ENCODE measurements around the gene NOS1. TPM values are rescaled to one million over a fixed set of nuclear protein-coding genes. Genes with fewer than 3 reads are reported as not detected.
"Not testable (repeated sequence)": the region's sequence is repeated elsewhere in the genome, so short reads cannot be mapped to it uniquely, and the experiment has no call there.

Gene NOS1
- total RNA-seq, 1 experiment from 2014 or later, result not detected

DNA sequence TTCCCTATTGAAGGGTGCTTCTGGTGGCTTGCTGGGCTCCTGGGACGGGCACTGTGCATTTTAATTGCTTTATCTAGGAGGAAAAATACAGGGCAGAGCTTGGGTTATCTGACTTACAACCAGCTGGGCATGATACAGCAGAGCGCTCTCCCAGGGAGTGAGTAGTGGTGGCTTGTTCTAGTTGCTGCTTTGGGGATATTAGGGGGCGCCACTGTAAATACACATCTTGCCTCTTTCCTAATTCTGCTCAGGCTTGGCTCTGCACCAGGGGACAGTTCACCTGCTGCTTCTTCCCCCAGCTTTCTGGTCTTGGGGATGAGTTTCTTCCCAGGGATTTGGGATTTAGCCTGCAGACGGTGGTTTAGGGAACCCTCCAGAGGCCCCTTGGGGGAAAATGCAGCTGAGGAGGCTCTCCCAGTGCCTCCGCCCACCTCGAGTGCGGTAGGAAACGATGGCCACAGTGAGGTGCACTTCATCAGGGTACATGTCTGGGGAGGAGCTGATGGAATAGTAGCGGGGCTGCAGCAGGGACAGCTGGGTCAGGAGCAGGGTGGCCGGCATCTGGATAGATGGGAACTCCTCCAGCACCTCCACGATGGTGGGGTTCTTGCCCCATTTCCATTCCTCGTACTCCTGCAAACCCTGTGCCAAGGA is 134.3 kb downstream of the NOS1 start:
- in situ Hi-C loops (cut with HindIII; ENCODE audit: low sequenced_read_pairs), result no loop called here
- DNase-seq (ENCODE audit: low spot score), result no peak

- in situ Hi-C loops (cut with HindIII; ENCODE audit: low sequenced_read_pairs), result no loop called here
- DNase-seq (ENCODE audit: low spot score), result no peak
These were observed 134.9 kb downstream of the NOS1 start for GRCh38 chr12:117226505-117226904.

- DNase-seq (ENCODE audit: low spot score), result no peak
- in situ Hi-C loops (cut with HindIII; ENCODE audit: low sequenced_read_pairs), result no loop called here
These were observed 136.2 kb downstream of the NOS1 start for GRCh38 chr12:117225179-117225578.

GRCh38 chr12:117220947-117221346 is 140.5 kb downstream of the NOS1 start:
- in situ Hi-C loops (cut with HindIII; ENCODE audit: low sequenced_read_pairs); DNase-seq (ENCODE audit: low spot score): not testable (repeated sequence)

- DNase-seq (ENCODE audit: low spot score), result no peak
- in situ Hi-C loops (cut with HindIII; ENCODE audit: low sequenced_read_pairs), result no loop called here
These were observed 143.3 kb downstream of the NOS1 start for GRCh38 chr12:117218149-117218548.

- DNase-seq (ENCODE audit: low spot score), result no peak
- in situ Hi-C loops (cut with HindIII; ENCODE audit: low sequenced_read_pairs), result no loop called here
These were observed 144.7 kb downstream of the NOS1 start for GRCh38 chr12:117216686-117217085.

DNA sequence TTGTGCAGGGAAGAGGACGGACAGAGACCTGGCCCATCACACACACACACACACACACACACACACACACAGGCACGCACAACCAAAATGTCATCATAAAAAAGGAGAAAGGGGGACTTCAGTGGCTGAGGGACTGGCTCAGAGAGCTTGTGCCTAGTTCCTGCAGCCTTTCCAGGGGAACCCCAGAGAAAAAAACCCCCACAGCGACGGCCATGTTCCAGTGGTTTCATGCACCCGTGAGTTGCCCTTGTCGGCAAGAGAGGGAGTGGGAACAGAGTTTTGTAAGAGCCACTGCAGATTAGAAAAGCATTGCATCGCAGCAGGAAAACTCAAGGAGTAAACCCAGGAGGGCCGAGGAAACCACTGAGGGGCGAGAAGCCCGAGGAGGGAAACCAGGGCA is 146.6 kb downstream of the NOS1 start:
- in situ Hi-C loops (cut with HindIII; ENCODE audit: low sequenced_read_pairs), result no loop called here
- no peak for DNase-seq (ENCODE audit: low spot score)

DNA sequence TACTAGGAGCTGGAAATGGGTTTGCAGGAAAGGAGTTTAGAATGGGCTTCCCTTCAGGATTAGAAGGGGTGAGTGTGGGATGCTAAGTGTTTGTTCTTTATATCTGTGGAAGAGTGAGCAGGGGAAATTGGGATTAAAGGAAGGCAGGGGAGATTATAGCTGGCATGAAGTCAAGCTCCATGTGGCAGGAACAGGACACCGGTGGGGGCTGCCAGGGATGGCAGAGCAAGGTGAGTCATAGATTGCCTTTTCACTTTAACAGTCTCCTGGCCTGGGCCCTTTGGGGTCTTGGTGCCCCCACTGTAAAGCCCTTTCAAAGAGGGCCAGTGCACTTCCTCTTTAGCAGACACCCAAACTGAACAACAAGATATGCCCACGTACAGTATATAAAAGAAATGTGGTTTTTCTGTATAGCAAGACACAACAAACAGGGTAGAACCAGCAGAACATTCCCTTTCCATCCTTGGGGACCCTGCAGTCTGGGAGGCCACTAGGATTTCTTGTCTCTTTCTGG is 148.1 kb downstream of the NOS1 start:
- DNase-seq (ENCODE audit: low spot score), result peak; percentile 29
- in situ Hi-C loops (cut with HindIII; ENCODE audit: low sequenced_read_pairs), result no loop called here

- peak; percentile 94 for DNase-seq (ENCODE audit: low spot score)
- in situ Hi-C loops (cut with HindIII; ENCODE audit: low sequenced_read_pairs), result no loop called here
These were observed 148.7 kb downstream of the NOS1 start for GRCh38 chr12:117212563-117213190.

DNA sequence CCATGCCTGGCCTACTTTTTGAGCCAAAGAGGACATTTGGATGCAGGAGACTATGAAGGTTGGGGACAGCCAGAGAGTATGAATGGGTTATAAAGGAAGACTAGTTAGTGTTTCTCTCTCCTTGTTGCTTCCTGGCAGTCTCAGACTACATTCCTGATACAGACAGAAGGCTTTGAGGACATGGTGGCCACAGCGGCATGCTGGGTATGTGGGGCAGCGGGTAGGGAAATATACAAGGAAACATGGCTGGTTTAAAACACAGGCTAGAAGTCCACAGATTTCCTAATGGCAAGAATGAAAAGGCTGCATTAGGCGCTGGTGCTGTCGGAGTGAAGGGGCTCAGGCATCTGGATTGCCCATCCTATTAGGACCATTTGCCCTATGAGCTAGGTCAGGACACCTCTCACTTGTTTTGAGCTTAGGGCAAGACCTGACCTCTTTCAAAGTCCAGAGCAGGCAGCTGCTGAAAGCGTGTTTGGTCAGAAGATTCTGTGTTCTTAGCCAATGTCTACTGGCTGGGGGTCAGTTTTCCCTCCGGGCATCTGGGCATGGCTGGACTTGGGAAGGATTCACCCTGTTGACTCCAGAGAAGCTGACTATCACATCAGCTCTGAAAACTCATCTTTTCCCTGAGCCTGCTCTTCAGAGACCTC is 151.0 kb downstream of the NOS1 start:
- no peak for DNase-seq (ENCODE audit: low spot score)
- in situ Hi-C loops (cut with HindIII; ENCODE audit: low sequenced_read_pairs), result no loop called here

DNA sequence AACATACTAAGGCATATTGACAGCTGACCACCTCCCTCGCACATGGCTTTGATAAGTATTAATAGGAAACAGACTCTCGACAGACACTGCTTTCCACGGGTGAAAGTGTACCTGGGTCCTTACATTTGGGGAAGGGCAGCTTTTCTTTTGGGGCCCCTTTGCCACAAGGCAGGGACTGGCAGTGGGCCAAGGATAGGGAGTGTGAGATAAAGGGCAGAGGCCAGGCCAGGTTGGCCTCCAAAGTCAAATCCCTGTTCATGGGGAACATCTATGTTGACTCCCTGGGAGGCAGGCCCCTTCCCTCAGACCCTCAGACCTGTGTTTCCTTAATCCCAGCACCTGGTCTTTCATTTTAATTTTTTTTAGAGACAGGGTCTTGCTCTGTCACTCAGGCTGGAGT is 151.8 kb downstream of the NOS1 start:
- in situ Hi-C loops (cut with HindIII; ENCODE audit: low sequenced_read_pairs), result no loop called here
- no peak for DNase-seq (ENCODE audit: low spot score)

GRCh38 chr12:117208811-117209455 is 152.5 kb downstream of the NOS1 start:
- no peak for DNase-seq (ENCODE audit: low spot score)
- in situ Hi-C loops (cut with HindIII; ENCODE audit: low sequenced_read_pairs), result no loop called here

DNA sequence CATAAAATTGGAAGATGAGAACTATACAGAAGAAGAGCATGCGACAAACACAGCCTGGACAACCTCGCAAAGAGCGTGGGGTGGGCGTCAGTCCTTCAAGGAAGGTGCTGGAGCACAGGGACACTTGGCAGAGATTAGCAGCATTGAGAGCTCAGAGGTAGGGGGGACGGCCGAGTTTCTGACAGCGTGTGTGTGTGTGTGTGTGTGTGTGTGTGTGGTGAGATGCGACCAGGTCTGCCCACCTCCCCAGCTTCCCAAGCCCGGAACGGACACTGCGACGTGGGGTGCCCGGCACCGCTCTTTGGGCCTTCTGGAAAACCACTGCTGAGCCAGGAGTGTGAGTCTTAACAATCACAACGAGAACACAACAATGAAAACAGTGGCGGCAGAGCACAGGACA is 153.2 kb downstream of the NOS1 start:
- in situ Hi-C loops (cut with HindIII; ENCODE audit: low sequenced_read_pairs), result no loop called here
- no peak for DNase-seq (ENCODE audit: low spot score)

DNA sequence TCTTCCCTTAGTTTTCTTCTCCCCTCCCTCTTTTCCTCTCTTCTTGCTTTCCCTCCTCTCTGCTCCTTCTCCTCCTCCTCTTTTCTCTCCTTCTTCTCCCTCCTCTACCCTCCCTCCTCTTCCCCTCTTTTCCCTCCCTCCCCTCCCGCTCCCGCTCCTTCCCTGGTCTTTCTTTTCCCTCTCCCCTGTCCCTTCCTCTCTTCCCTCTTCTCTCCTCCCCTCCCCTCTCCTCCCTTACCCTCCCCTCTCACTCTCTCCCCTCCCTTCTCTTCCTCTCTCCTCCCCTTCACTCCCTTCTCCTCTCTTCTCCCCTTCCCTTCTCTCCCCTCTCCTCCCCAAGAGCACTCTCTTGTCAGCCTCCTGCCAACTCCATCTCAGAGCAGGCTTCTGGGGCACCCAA is 153.8 kb downstream of the NOS1 start:
- DNase-seq (ENCODE audit: low spot score), result no peak
- in situ Hi-C loops (cut with HindIII; ENCODE audit: low sequenced_read_pairs), result no loop called here

DNA sequence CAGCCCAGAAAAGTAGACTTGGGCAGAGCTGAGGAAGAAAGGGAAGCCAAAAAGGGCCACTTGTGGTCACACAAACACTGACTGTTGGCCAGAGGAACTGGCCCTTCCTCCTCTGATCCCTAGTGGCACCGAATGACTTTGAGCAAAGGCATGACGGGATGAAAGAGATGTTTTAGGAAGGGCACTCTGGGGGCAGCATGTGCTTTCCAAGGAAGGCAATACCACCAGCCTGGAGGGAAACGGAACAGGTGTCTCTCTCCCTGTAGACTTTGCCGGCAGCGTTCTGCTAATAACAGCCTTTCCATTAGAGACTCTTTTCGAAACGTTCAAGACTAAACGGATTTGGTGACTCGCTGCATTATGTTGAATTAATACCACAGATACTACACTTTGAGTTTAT is 158.9 kb downstream of the NOS1 start:
- in situ Hi-C loops (cut with HindIII; ENCODE audit: low sequenced_read_pairs), result no loop called here
- no peak for DNase-seq (ENCODE audit: low spot score)

DNA sequence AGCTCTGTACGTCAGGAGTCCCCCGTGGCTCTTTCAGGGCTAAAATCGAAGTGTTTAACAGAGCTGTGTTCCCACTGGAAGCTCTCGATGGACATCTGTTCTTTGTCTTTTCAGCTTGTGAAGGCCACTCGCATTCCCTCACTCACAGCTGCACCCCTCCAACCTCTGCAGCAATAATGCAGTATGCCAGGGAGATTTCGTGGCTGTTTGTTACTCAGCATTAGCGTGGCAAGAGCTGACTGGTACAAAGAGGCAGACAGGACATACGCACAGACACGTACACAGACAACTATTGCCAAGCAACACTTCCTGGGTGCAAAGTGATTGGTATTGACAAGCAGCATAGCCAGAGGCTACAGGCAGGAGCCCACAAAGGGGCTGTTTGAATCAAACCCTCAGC is 159.4 kb downstream of the NOS1 start:
- DNase-seq (ENCODE audit: low spot score), result no peak

DNA sequence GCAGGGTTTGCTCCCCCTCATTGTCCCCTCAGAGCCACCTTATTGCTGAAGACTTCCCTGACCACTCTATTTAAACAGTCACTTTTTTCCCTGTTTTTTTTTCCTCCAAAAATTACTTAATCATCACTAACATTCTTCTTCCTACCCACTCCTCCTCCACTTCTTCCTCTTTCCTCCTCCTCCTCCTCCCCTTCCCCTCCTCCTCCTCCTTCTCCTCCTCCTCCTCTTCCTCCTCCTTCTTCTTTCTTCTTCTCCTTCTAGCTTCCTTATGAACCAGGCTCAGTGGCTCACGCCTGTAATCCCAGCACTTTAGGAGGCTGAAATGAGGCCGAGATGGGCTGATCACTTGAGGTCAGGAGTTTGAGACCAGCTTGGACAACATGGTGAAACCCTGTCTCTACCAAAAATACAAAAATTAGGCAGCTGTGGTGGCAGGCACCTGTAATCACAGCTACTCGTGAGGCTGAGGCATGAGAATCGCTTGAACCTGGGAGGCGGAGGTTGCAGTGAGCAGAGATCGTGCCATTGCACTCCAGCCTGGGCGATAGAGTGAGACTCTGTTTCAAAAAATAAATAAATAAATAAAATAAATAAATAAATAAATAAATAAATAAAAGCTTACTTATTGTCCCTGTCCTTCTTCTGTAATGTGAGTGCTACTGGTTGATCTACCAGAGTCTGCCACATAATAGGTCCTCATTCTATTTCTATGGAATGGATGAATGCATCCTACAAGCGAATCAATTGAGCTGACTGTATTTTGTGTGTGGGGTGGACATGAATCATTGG is 161.3 kb downstream of the NOS1 start:
- in situ Hi-C loops (cut with HindIII; ENCODE audit: low sequenced_read_pairs); DNase-seq (ENCODE audit: low spot score): not testable (repeated sequence)

More for the DNA sequence above, 159.4 kb downstream of the NOS1 start:
- in situ Hi-C loops (cut with HindIII; ENCODE audit: low sequenced_read_pairs), result no loop called here

DNA sequence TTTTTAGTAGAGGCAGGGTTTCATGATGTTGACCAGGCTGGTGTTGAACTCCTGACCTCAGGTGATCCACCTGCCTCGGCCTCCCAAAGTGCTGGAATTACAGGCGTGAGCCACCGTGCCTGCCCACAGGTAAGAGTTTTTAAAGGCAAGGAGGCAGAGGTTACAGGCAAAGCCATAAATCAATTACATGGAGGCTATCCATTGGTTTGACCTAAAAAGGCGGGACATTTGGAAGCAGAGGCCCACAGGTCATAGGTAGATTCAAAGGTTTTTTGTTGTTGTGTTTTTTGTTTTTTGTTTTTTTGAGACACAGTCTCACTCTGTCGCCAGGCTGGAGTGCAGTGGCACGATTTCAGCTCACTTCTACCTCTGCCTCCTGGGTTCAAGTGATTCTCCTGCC is 165.1 kb downstream of the NOS1 start:
- DNase-seq (ENCODE audit: low spot score); in situ Hi-C loops (cut with HindIII; ENCODE audit: low sequenced_read_pairs): not testable (repeated sequence)

GRCh38 chr12:117195027-117195426 is 166.4 kb downstream of the NOS1 start:
- DNase-seq (ENCODE audit: low spot score); in situ Hi-C loops (cut with HindIII; ENCODE audit: low sequenced_read_pairs): not testable (repeated sequence)
